Right lobe of liver (tissue), 6 donors: ENCODE results near the gene BPIFA2. TPM values are rescaled to one million over a fixed set of nuclear protein-coding genes. Genes with fewer than 3 reads are reported as not detected.

Experiments used
- ATAC-seq, 4 donors: fragments of 200-7000 bp; cut with Tn5 transposase; one replicate each; pipeline ENCODE4 v1.9.1; 2020; ENCODE audit warnings: mild to moderate bottlenecking in 4 of 4, moderate library complexity in 4 of 4
- DNase-seq, 3 donors: peaks; one replicate each; pipeline ENCODE4 v3.0.0-alpha.2; 2020
- H3K27ac ChIP-seq, 3 donors: fragments of 200-600 bp; one replicate each; pipeline ENCODE4 v1.8.0; 2022
- H3K27me3 ChIP-seq, 2 donors: fragments of 200-600 bp; one replicate each; pipeline ENCODE4 v1.8.0; 2022
- H3K36me3 ChIP-seq, 4 donors: fragments of 200-600 bp; sonication (generic) in 1 of 4; one replicate each; pipeline versions ENCODE4 v1.5.1 to v1.8.0; 2017 to 2022; ENCODE audit warnings: control low read depth in 1 of 4
- H3K4me1 ChIP-seq, 4 donors: fragments of 200-600 bp; sonication (generic) in 1 of 4; one replicate each; pipeline versions ENCODE4 v1.5.1 to v1.8.0; 2017 to 2022; ENCODE audit warnings: control low read depth in 1 of 4
- H3K4me3 ChIP-seq, 3 donors: fragments of 200-600 bp; one replicate each; pipeline ENCODE4 v1.8.0; 2022
- H3K9me3 ChIP-seq, 4 donors: fragments of 200-600 bp; sonication (generic) in 1 of 4; one replicate each; pipeline versions ENCODE4 v1.5.1 to v1.8.0; 2017 to 2022; ENCODE audit warnings: control low read depth in 1 of 4
- CTCF ChIP-seq, 4 donors: fragments of 200-600 bp in 3 of 4; fragments of 450-650 bp in 1 of 4; IDR thresholded peaks; one replicate each; pipeline versions ENCODE4 v1.5.1 to v1.8.0; 2016 to 2022; ENCODE audit warnings: antibody characterized with exemption in 4 of 4, mild to moderate bottlenecking in 2 of 4
- POLR2A ChIP-seq: fragments of 450-650 bp; IDR thresholded peaks from one replicate; pipeline ENCODE4 v1.6.1; 2017; ENCODE audit warnings: antibody characterized with exemption, mild to moderate bottlenecking
- WGBS: methylation state at CpG from one replicate; pipeline ENCODE4 v1.1.6; 2018; ENCODE audit warnings: low coverage, low lambda C conversion rate; ENCODE audit not compliant: insufficient coverage; ENCODE audit errors: missing lambda C conversion rate; 5-methylcytosine and 5-hydroxymethylcytosine counted together
- intact Hi-C, 2 donors: fragments of 100-400 bp; cut with DNase I; formaldehyde crosslinking; loops; one replicate each; pipeline versions ENCODE4 v1.11.2 to v1.14.1; 2022
- total RNA-seq, 6 experiments: library from RNA; depleted of rRNA in 2 of 6; stranded (reverse); fragments of >200 nt in 2 of 6; fragmentation: NEBNext Ultra II Directional in 3 of 6; extraction: Animal tissue kit (Norgen Biotek cat#: 25700) in 3 of 6; gene quantifications; one replicate each; pipeline versions ENCODE4 v1.1.0 to v1.2.4, GENCODE V29; 2016 to 2023
- donor health status: DM: no; HTN: yes; CAD: no.
- donor health status: DM: no; HTN: no; CAD: no.
- donor health status: DM: no; HTN: no; CAD: no.
- donor health status: DM: no; HTN: yes; CAD: no.
- donor health status: DM: no; HTN: yes; CAD: no.

The BPIFA2 gene
- total RNA-seq, 6 experiments from 2014 or later: not detected

GRCh38 chr20:33203444-33203843 is 35.5 kb downstream of the BPIFA2 start:
- H3K4me1 ChIP-seq: no peaks in the 10 kb centered on the region
- DNase-seq (no peak), ATAC-seq (no peak)
- H3K9me3 ChIP-seq: no peaks in the 10 kb centered on the region
- TF ChIP-seq POLR2A (no peak), CTCF (IDR thresholded peaks at IDR 0.05) (no peak)
- H3K4me3 ChIP-seq: no peak overlapping the region
- no peak overlapping the region for H3K27ac ChIP-seq
- no peaks in the 10 kb centered on the region for H3K27me3 ChIP-seq
- 78% methylated on average over 3 of the region's 3 CpGs for WGBS
- no peaks in the 10 kb centered on the region for H3K36me3 ChIP-seq
- intact Hi-C loops: loop anchor here in 1 of 2 donors (10.0 kb wide), 1 partner anchor 109 kb away; no protein-coding TSS in a partner anchor

GRCh38 chr20:33209789-33210188 is 41.8 kb downstream of the BPIFA2 start:
- Histone ChIP-seq H3K36me3 (no peaks in the 10 kb centered on the region), H3K27ac (no peak overlapping the region), H3K4me1 (peaks cover 0 to 3% (median 0%) of the 10 kb centered on the region in 4 donors), H3K27me3 (no peaks in the 10 kb centered on the region), H3K9me3 (no peaks in the 10 kb centered on the region), H3K4me3 (no peak overlapping the region)
- 3% methylated on average over 11 of the region's 13 CpGs for WGBS
- peak; percentile 71 to 74 (median 71) for DNase-seq
- TF ChIP-seq POLR2A (no peak), CTCF (IDR thresholded peaks at IDR 0.05) (no peak)
- peak; percentile 74 to 91 (median 81) for ATAC-seq
- intact Hi-C loops: loop anchor here (5.0 to 10.0 kb wide), 3 partner anchors 112 to 305 kb away; no protein-coding TSS in a partner anchor

GRCh38 chr20:33210371-33210770 is 42.4 kb downstream of the BPIFA2 start:
- no peak for ATAC-seq
- H3K9me3 ChIP-seq: no peaks in the 10 kb centered on the region
- no peaks in the 10 kb centered on the region for H3K36me3 ChIP-seq
- H3K27me3 ChIP-seq: no peaks in the 10 kb centered on the region
- no peak overlapping the region for H3K4me3 ChIP-seq
- TF ChIP-seq POLR2A (no peak), CTCF (IDR thresholded peaks at IDR 0.05) (no peak)
- no peak for DNase-seq
- WGBS: 11% methylated on average over 1 of the region's 1 CpG
- H3K4me1 ChIP-seq: peaks cover 0 to 3% (median 0%) of the 10 kb centered on the region in 4 donors
- H3K27ac ChIP-seq: no peak overlapping the region
- intact Hi-C loops: loop anchor here in 1 of 2 donors (5.0 to 10.0 kb wide), 2 partner anchors 113 to 306 kb away; no protein-coding TSS in a partner anchor

GRCh38 chr20:33211817-33212424 is 44.0 kb downstream of the BPIFA2 start:
- intact Hi-C loops: loop anchor here in 1 of 2 donors (5.0 to 10.0 kb wide), 2 partner anchors 115 to 307 kb away; no protein-coding TSS in a partner anchor
- ATAC-seq: peak; percentile 89 to 95 (median 93)
- 6% methylated on average over 5 of the region's 5 CpGs for WGBS

More at GRCh38 chr20:33211817-33212424, 44.0 kb downstream of the BPIFA2 start:
- H3K9me3 ChIP-seq: no peaks in the 10 kb centered on the region
- no peak overlapping the region for H3K27ac ChIP-seq
- no peaks in the 10 kb centered on the region for H3K36me3 ChIP-seq
- no peaks in the 10 kb centered on the region for H3K27me3 ChIP-seq
- H3K4me3 ChIP-seq: no peak overlapping the region
- H3K4me1 ChIP-seq: peaks cover 0 to 3% (median 0%) of the 10 kb centered on the region in 4 donors
- peak; percentile 47 to 72 (median 62) for DNase-seq
- peak; percentile 58 to 66 (median 60) for TF ChIP-seq CTCF (IDR thresholded peaks at IDR 0.05)
- no peak for TF ChIP-seq POLR2A
